ENCODE data around the gene SMARCE1.
"Not testable (repeated sequence)": the region's sequence is repeated elsewhere in the genome, so short reads cannot be mapped to it uniquely, and the experiment has no call there.

The SMARCE1 gene

DNA sequence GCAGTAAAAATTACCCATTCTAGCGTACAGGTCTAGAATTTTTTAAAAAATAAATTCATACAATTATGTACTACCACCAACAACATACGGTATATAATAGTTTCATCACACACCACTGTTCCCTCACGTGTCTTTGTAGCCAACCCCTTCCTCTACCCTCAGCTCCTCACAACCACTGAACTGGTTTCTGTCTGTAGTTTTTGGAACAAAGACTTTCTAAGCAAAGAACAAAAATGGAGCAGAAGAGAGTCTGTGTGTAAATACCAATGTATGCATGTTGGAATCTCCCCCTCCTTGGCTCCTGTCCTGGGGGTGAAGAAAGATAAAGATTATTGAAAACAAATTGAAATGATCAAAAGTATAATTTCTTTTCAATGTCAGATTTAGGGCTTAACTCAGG, 50.5 kb downstream of the SMARCE1 start:
- Histone ChIP-seq H3K27ac (no peak overlapping the region), H3K27me3 (replicated peaks) (no peaks in the 10 kb centered on the region), H3K4me3 (ENCODE audit: low read depth, low read length) (no peak overlapping the region), H3K36me3 (replicated peaks) (no peaks in the 10 kb centered on the region)
- TF ChIP-seq, protein P1, sequence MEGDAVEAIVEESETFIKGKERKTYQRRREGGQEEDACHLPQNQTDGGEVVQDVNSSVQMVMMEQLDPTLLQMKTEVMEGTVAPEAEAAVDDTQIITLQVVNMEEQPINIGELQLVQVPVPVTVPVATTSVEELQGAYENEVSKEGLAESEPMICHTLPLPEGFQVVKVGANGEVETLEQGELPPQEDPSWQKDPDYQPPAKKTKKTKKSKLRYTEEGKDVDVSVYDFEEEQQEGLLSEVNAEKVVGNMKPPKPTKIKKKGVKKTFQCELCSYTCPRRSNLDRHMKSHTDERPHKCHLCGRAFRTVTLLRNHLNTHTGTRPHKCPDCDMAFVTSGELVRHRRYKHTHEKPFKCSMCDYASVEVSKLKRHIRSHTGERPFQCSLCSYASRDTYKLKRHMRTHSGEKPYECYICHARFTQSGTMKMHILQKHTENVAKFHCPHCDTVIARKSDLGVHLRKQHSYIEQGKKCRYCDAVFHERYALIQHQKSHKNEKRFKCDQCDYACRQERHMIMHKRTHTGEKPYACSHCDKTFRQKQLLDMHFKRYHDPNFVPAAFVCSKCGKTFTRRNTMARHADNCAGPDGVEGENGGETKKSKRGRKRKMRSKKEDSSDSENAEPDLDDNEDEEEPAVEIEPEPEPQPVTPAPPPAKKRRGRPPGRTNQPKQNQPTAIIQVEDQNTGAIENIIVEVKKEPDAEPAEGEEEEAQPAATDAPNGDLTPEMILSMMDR (IDR thresholded peaks at IDR 0.05; ENCODE audit: low read depth, low read length, missing control alignments): no peak
- in situ Hi-C loops (cut with HindIII; ENCODE audit: low pct_ligation_motif_present, low sequenced_read_pairs): no loop called here
- no peak for DNase-seq

DNA sequence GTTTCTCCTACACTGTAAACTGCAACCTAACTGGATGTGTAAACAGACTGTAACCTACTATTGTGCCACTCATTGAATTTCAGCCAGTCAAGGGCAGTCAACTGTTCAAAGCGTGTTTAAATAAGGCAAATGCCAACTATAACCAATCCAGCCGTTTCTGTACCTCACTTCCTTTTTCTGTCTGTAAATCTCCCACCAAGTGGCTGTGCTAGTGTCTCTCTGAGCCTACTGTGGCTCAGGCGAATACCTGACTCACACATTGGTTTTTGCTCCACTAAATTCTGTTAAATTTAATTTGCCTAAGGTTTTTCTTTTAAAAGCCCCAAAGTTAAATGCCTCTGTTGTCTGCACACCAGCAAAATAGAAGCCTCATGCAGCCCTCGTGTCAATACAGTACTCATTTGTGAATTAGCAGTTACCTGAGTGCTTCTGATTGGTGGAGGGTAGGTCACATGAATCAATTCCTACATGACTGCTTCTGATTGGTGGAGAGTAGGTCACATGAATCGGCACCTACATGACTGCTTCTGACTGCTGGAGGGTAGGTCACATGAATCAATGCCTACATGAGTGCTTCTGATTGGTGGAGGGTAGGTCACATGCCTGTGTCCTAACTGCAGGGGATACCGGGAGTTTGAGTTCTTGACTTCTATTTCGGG, 51.2 kb downstream of the SMARCE1 start:
- DNase-seq: no peak
- in situ Hi-C loops (cut with HindIII; ENCODE audit: low pct_ligation_motif_present, low sequenced_read_pairs): no loop called here
- Histone ChIP-seq H3K36me3 (replicated peaks) (no peaks in the 10 kb centered on the region), H3K4me3 (ENCODE audit: low read depth, low read length) (no peak overlapping the region), H3K27me3 (replicated peaks) (no peaks in the 10 kb centered on the region), H3K27ac (no peak overlapping the region)
- TF ChIP-seq, protein P1 (IDR thresholded peaks at IDR 0.05; ENCODE audit: low read depth, low read length, missing control alignments): no peak

DNA sequence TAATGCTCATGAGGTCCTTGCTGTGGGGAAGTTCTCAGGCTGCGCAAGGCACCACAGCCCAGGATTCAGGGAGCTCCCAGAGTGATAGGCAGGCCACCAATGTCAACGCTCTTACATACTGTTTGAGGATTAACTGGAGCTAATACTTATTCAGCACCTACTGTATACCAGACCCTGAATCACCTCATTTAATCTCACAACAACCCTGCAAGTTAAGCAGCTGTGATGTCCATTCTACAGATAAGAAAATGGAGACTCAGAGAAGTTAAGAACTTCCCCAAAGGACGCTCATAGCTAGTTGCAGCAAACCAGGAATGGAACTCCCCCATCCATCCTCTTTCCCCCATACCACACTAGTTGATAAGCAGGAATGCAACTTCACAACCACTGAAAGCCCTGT, 56.9 kb downstream of the SMARCE1 start:
- Histone ChIP-seq H3K4me3 (ENCODE audit: low read depth, low read length) (no peak overlapping the region), H3K36me3 (replicated peaks) (no peaks in the 10 kb centered on the region), H3K27ac (no peak overlapping the region), H3K27me3 (replicated peaks) (peaks cover 3% of the 10 kb centered on the region)
- DNase-seq: no peak
- TF ChIP-seq, protein P1 (IDR thresholded peaks at IDR 0.05; ENCODE audit: low read depth, low read length, missing control alignments): no peak
- in situ Hi-C loops (cut with HindIII; ENCODE audit: low pct_ligation_motif_present, low sequenced_read_pairs): no loop called here

DNA sequence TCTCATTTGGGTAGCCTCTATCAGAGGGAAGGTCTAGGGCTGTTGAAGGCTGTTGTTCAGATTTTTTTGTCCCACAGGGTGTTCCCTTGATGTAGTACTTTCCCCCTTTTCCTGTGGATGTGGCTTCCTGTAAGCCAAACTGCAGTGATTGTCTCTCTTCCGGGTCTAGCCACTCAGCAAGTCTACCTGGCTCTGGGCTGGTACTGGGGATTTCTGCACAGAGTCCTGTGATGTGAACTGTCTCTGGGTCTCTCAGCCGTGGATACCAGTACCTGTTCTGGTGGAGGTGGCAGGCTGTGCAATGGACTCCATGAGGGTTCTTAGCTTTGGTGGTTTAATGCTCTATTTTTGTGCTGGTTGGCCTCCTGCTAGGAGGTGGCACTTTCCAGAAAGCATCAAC, 59.1 kb downstream of the SMARCE1 start:
- TF ChIP-seq, protein P1 (IDR thresholded peaks at IDR 0.05; ENCODE audit: low read depth, low read length, missing control alignments): no peak
- Histone ChIP-seq H3K27ac (no peak overlapping the region), H3K36me3 (replicated peaks) (no peaks in the 10 kb centered on the region), H3K4me3 (ENCODE audit: low read depth, low read length) (no peak overlapping the region), H3K27me3 (replicated peaks) (peaks cover 3% of the 10 kb centered on the region)
- DNase-seq: no peak
- in situ Hi-C loops (cut with HindIII; ENCODE audit: low pct_ligation_motif_present, low sequenced_read_pairs): no loop called here

DNA sequence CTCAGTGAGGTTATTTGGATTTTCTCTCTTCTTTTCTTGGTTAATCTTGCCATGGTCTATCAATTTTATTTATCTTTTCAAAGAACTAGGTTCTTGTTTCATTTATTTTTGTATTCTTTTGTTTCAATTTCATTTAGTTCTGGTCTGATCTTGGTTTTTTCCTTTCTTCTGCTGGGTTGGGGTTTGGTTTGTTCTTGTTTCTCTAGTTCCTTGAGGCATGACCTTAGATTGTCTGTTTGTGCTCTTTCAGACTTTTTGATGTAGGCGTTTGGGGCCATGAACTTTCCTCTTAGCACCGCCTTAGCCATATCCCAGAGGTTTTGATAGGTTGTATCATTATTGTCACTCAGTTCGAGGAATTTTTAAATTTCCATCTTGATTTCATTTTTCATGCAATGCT, 61.4 kb downstream of the SMARCE1 start:
- H3K4me3 ChIP-seq (ENCODE audit: low read depth, low read length); DNase-seq; H3K27me3 ChIP-seq (replicated peaks); H3K36me3 ChIP-seq (replicated peaks); H3K27ac ChIP-seq; in situ Hi-C loops (cut with HindIII; ENCODE audit: low pct_ligation_motif_present, low sequenced_read_pairs): not testable (repeated sequence)

DNA sequence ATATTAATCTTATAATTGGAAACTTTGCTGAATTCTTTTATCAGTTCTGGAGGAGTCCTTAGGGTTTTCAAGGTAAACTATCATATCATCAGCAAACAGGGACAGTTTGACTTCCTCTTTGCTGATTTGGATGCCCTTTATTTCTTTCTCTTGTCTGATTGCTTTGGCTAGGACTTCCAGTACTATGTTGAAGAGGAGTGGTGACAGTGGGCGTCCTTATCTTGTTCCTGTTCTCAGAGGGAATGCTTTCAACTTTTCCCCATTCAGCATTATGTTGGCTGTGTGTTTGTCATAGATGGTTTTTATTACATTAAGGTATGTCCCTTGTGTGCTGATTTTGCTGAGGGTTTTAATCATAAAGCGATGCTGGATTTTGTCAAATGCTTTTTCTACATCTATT, 62.7 kb downstream of the SMARCE1 start:
- H3K27ac ChIP-seq; H3K36me3 ChIP-seq (replicated peaks); in situ Hi-C loops (cut with HindIII; ENCODE audit: low pct_ligation_motif_present, low sequenced_read_pairs); H3K27me3 ChIP-seq (replicated peaks); DNase-seq; H3K4me3 ChIP-seq (ENCODE audit: low read depth, low read length): not testable (repeated sequence)

DNA sequence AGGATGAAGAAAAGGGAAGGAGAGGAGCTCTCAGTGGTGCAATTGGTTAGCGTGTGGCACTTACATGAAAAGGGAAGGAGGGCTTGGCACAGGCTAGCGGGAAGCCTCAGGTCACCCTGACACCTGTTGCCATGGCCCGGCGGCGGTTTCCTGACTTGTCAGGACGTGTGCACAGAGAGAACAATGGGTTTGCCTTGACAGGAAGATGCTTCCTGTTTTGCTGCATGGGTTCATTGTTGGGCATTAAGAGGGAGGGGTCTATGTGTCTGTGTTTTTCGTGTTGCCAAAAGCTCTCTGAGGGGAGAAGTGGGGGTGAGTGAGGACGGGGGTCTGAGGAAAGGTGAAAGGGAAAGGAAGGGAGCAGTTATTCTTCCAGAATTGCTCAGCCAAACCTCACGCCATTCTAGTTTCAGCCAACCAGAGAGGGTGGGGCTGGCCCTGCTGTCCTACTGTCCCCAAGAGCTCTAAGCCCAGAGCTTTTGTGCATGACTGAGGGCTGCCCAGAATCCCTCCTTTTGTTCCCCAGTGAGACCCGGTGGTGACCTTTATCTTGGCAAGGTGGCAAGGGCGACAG, 65.2 kb downstream of the SMARCE1 start:
- H3K27ac ChIP-seq: no peak overlapping the region
- no peaks in the 10 kb centered on the region for H3K36me3 ChIP-seq (replicated peaks)
- TF ChIP-seq, protein P1 (IDR thresholded peaks at IDR 0.05; ENCODE audit: low read depth, low read length, missing control alignments): no peak
- in situ Hi-C loops (cut with HindIII; ENCODE audit: low pct_ligation_motif_present, low sequenced_read_pairs): no loop called here
- no peak overlapping the region for H3K4me3 ChIP-seq (ENCODE audit: low read depth, low read length)
- DNase-seq: no peak
- peaks cover 3% of the 10 kb centered on the region for H3K27me3 ChIP-seq (replicated peaks)
